Measurements from ENCODE around the gene VGLL4.

The VGLL4 gene

GRCh38 chr3:11607816-11608215 is 35.9 kb downstream of the VGLL4 start:
- Mint-ChIP-seq H3K27me3 (ENCODE audit: low read depth) (no peaks in the 10 kb centered on the region), H3K4me3 (no peak overlapping the region), H3K27ac (peak overlapping the region; percentile 45 to 84 (median 57)), H3K36me3 (ENCODE audit: low read depth) (peaks cover 20% of the 10 kb centered on the region), H3K4me1 (peaks cover 95% of the 10 kb centered on the region), H3K9me3 (no peaks in the 10 kb centered on the region)
- no peak for TF ChIP-seq CTCF (IDR thresholded peaks at IDR 0.05; ENCODE audit: unreplicated experiment in 3 of 3)

GRCh38 chr3:11606865-11607440 is 36.8 kb downstream of the VGLL4 start:
- Mint-ChIP-seq H3K27me3 (ENCODE audit: low read depth) (no peaks in the 10 kb centered on the region), H3K9me3 (no peaks in the 10 kb centered on the region), H3K4me1 (peaks cover 95% of the 10 kb centered on the region), H3K36me3 (ENCODE audit: low read depth) (peaks cover 20% of the 10 kb centered on the region), H3K27ac (peak overlapping the region; percentile 22 to 84 (median 57)), H3K4me3 (peak overlapping the region in 1 of 3 experiments; percentile 11)
- TF ChIP-seq CTCF (IDR thresholded peaks at IDR 0.05; ENCODE audit: unreplicated experiment in 3 of 3): no peak

- Mint-ChIP-seq H3K36me3 (ENCODE audit: low read depth) (peaks cover 21% of the 10 kb centered on the region), H3K4me1 (peaks cover 95% of the 10 kb centered on the region), H3K27me3 (ENCODE audit: low read depth) (no peaks in the 10 kb centered on the region), H3K27ac (peak overlapping the region; percentile 22 to 84 (median 83)), H3K9me3 (no peaks in the 10 kb centered on the region), H3K4me3 (peak overlapping the region in 1 of 3 experiments; percentile 33)
- no peak for TF ChIP-seq CTCF (IDR thresholded peaks at IDR 0.05; ENCODE audit: unreplicated experiment in 3 of 3)
Measured at GRCh38 chr3:11606090-11606784, 37.5 kb downstream of the VGLL4 start.

- H3K9me3 Mint-ChIP-seq: no peaks in the 10 kb centered on the region
- no peak for TF ChIP-seq CTCF (IDR thresholded peaks at IDR 0.05; ENCODE audit: unreplicated experiment in 3 of 3)
- peak overlapping the region; percentile 60 to 84 (median 76) for H3K27ac Mint-ChIP-seq
- H3K27me3 Mint-ChIP-seq (ENCODE audit: low read depth): no peaks in the 10 kb centered on the region
- H3K36me3 Mint-ChIP-seq (ENCODE audit: low read depth): peaks cover 29% of the 10 kb centered on the region
- H3K4me3 Mint-ChIP-seq: peak overlapping the region in 2 of 3 experiments; percentile 5 to 6
- H3K4me1 Mint-ChIP-seq: peaks cover 95% of the 10 kb centered on the region
Measured at GRCh38 chr3:11605398-11605797, 38.3 kb downstream of the VGLL4 start.

DNA sequence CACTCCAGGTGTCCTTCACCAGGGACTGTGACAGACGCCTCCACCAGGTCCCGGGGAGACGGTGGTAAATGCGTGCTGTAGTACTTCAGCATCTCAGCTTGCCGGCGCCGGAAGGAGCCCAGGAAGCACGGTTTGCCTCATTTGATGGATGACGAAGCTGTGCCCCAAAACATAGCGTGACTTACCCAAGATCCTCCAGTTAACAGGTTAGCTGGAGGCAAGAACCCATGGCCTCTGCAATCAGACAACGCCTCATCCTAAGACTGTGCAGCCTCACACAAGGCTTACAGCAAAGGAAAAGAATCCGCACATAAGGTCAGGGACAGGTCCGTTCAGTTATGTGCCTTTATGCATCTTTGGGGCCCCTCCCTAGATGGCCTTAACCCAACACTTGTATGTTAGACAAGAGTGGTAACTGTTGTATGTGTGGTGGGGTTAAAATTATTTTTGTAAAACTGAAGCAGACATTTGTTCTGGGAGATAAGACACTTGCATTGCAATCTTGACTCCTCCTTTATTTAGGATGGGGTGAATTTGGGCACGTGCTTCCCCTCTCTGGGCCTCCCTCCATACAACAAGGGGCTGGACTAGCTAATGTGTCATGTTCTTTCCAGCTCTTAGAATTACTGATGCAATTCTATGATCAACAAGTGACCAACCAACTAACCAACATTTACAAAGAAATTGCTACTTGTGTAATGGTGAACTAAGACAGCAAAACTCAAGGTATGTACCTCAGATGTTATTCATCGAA is 39.4 kb downstream of the VGLL4 start:
- Mint-ChIP-seq H3K27me3 (ENCODE audit: low read depth) (no peaks in the 10 kb centered on the region), H3K4me3 (peak overlapping the region in 2 of 3 experiments; percentile 24 to 59), H3K36me3 (ENCODE audit: low read depth) (peaks cover 37% of the 10 kb centered on the region), H3K4me1 (peaks cover 93% of the 10 kb centered on the region), H3K9me3 (no peaks in the 10 kb centered on the region), H3K27ac (peak overlapping the region; percentile 70 to 96 (median 72))
- TF ChIP-seq CTCF (IDR thresholded peaks at IDR 0.05; ENCODE audit: unreplicated experiment in 3 of 3): no peak

Data from nephron (organoid).